NK-92 (cell line): ENCODE results near the gene RNASE12.

ENCODE experiments used
- DNase-seq: peaks from one replicate; lab custom pipeline; 2025; ENCODE audit not compliant: unreplicated experiment; lab: John Stamatoyannopoulos, UW

Gene RNASE12

GRCh38 chr14:20546877-20547276, 44.3 kb downstream of the RNASE12 start:
- DNase-seq, result no peak
